ENCODE data around the gene ARL6IP6.
"Not testable (repeated sequence)": the region's sequence is repeated elsewhere in the genome, so short reads cannot be mapped to it uniquely, and the experiment has no call there.

ARL6IP6 gene

GRCh38 chr2:152718076-152718908, at the start of gene ARL6IP6:
ARL6IP6 (plus strand) TSS chr2:152718620; CDS start chr2:152718625, 5 bp downstream.
- DNase-seq = peak; percentile 94

DNA sequence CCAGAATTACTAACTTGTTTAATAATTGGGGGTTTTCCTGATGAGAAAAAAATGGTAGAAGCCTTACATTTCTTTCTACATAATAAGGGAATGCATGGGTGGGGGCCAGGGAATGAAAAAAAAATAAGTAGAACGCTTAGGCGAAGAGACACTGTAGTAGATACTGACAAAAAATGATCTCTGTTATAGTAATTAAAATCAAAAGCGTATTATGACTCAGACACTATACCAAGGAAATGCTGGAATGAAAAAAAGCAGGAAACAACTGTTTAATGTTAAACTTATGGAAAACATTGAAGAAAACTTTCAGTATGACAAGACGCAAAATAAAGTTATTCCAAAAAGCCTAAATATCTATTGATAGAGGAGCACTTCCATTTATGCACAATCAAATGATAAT, 44.1 kb upstream of the ARL6IP6 start:
- DNase-seq = no peak

GRCh38 chr2:152676461-152676860, 42.0 kb upstream of the ARL6IP6 start:
- DNase-seq = no peak

DNA sequence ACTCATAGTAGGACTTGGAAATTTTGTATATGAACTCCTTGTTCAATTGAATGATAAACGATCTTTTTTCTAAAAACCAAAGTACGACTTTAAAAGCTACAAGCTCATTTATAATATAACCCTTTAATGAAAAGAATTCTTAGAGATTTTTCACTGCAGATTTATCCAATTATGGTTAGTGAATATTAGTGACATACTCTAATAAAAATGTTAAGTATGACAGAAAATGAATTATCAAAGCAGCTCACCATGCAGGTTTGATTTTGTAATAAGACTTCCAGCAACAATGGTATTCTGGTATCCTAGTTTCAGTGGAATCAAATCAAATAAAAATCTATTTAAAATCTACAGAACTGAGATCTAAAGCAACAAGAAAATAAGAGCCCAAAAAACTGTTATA, 39.6 kb upstream of the ARL6IP6 start:
- no peak for DNase-seq

DNA sequence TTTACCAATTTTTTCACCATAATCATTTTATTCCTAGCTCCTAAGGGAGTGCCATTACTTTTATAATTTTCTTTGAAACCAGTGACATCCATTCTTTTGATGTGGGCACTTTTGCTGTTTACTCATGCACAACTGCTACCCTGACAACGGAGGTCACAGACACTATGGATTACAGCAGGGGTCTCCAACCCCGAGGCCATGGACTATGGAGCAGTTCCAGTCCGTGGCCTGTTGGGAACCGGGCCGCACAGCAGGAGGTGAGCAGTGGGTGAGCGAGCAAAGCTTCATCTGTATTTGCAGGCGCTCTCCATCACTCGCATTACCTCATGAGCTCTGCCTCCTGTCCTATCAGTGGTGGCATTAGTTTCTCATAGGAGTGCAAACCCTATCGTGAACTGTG, 35.8 kb upstream of the ARL6IP6 start:
- no peak for DNase-seq

GRCh38 chr2:152683400-152683799, 35.0 kb upstream of the ARL6IP6 start:
- DNase-seq = no peak

DNA sequence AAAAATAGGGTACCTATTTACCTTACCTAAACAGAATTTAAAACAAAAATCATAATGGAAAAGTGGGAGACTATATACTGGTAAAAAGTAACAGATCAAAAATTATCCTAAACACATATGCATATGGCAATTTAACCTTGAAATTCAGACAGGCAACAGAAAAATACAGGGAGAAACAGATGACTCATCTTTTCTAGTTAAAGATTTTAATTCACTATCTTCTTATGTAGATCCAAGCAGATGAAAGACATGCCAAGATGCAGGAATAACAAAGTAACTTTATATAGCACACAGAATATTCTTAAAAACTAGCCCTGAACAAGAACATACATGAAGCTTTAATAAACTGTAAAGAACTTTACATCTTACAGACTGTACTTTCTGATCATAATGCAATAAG, 32.1 kb upstream of the ARL6IP6 start:
- no peak for DNase-seq

GRCh38 chr2:152693033-152693432, 25.4 kb upstream of the ARL6IP6 start:
- no peak for DNase-seq

- DNase-seq = peak; percentile 71
Measured at GRCh38 chr2:152694161-152694661, 24.2 kb upstream of the ARL6IP6 start.

DNA sequence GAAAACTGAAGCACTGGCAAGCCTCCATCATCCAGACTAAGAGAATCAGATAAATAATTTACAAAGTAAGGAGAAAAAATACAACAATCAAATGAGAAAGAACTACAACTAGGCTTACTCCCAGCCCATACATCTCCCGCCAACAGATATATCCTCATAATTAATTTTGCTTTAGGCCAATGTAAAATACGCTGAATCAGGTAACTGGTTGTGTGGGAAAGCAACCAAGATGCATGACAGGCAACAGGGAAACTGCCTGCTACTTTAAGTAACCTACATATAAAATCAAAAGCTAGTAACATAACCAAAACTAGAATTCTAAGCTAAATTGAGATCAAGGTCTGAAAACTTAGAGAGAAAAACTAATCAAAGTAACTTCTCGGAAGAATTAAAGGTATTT, 22.7 kb upstream of the ARL6IP6 start:
- DNase-seq = no peak

GRCh38 chr2:152696476-152696875, 21.9 kb upstream of the ARL6IP6 start:
- no peak for DNase-seq

DNA sequence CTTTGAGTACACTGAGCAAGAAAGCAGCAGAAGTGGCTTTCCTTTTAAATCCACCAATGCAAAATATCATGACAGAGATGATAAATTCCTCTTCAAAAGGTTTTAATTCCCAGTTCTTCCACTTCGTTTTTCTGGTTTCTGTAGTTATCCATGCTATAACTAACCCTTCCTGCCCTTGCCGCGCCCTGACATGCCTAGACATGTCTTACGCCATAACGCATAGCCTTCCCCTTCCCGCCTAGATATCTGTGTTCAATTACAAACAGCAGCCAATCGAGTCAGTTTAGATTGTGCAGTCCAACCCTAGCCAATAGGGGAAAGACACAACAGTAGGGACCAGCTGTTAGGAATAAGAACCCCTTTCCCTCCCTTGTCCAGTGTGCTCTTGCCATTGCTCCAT, 17.2 kb upstream of the ARL6IP6 start:
- no peak for DNase-seq

GRCh38 chr2:152706477-152707021, 11.9 kb upstream of the ARL6IP6 start:
- no peak for DNase-seq

DNA sequence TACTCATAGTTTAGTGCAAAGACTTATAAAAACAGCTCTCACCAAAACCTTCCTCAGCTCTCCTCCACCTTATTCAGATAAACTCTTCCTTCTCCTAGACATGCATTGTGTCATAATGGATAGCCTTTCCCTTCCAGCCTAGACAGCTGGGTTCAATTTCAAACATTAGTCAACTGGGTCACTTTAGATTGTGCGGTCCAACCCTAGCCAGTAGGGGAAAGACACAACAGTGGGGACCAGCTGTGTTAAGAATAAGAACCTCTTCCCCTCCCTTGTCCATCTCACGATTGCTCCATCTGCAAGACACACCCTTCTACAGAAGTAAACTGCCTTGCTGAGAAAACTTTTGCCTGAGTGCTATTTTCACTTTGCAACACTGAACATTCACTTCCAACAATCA, 9.7 kb upstream of the ARL6IP6 start:
- DNase-seq = no peak

DNA sequence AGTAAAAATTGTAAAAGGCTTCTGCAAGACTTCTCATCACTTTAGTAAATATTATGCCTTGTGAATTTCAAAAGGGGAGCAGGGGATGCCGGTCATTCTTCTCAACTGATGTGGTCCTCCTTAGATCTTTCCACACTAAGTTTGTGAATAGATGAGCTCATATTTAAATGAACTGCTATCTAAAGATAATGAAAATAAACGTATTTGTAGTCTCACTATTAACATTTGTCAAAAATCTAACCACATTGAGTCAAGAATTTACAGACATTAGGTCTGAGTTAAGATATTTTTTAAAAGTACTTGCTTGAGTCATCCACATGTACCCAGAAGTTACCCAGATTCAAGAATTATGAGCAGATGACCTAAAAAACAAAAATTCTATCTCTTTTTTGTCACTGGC, 7.7 kb upstream of the ARL6IP6 start:
- DNase-seq = no peak

GRCh38 chr2:152715112-152715511, 3.3 kb upstream of the ARL6IP6 start:
- DNase-seq = no peak

DNA sequence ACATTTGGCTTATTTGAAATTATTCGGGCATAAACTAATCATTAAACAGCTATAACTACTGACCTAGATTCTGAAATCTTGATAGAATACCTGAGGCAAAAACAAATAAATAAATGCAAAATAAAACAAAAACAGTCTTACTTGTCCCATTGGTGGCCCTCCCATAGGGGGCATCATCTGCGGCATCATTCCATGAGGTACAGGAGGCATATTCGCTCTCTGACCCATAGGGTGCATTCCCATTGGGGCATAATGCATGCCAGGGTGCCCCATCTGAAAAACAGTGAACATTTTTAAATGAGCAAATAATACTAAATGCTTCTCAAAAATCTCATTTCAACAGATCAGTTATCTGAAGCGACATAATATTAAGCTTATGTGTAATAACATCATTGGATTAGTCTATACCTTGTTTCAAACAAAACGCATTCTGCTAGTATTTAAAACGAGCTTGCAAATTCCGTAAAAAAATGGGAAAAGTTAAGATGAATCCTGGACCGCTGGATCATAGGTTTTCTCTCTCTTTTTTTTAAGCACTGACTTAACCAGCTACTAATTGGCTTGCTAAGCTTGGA, 2.5 kb upstream of the ARL6IP6 start:
- peak; percentile 85 for DNase-seq

- peak; percentile 70 for DNase-seq
Measured at GRCh38 chr2:152716805-152717227, 1.6 kb upstream of the ARL6IP6 start.

GRCh38 chr2:152717228-152718075, 968 bp upstream of the ARL6IP6 start, which contains the start of gene PRPF40A:
PRPF40A (minus strand) TSS chr2:152717461; CDS start chr2:152717439, 22 bp downstream.
- DNase-seq = peak; percentile 98

DNA sequence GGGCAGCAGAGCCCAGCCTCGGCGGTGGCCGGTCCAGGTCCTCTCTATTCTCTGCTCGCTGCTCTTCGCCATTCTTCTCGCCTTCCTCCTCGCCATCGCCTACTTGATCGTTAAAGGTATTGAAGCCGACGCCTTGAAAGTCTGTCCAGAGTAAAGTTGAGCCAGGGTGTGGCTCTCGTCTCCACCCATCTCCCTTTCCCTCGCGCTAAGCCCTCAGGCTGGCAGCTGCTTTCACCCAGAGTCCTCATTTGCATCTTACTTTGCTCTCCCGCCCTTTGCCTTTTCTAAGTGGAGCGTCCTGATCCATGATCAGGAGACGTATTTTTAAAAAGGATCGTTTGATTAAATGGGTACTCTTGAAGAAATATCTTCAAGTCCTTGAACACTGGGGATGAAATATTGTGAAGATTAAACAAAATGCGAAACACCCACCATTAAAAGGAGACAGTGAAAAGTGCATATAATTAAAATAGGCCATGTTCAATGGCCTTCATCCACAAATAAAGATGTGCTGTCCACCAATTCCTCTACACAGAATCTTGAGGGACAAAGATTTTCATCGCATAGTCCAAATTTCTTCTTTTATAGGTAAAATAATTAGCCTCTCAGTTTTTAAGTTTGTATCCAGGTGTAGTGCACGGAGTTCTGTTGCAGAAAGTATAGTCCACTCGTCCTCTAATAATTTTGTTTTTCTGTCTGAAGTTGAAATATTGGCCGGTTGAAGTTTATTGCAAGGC, 657 bp downstream of the ARL6IP6 start:
- peak; percentile 92 for DNase-seq

- DNase-seq = no peak
Measured at GRCh38 chr2:152720794-152721193, 2.4 kb downstream of the ARL6IP6 start.

GRCh38 chr2:152722639-152723038, 4.2 kb downstream of the ARL6IP6 start:
- not testable (repeated sequence) for DNase-seq

Data from hematopoietic multipotent progenitor cell treated with erythropoietin and hydrocortisone succinate and interleukin-3 and kit ligand, for 8 days (in vitro differentiated cells).